ENCODE measurements around the gene HELZ.
"Not testable (repeated sequence)": the region's sequence is repeated elsewhere in the genome, so short reads cannot be mapped to it uniquely, and the experiment has no call there.

Gene HELZ

GRCh38 chr17:67111808-67112207 is 133.2 kb downstream of the HELZ start:
- Histone ChIP-seq H3K27me3 (replicated peaks; ENCODE audit: control insufficient read depth, insufficient read depth, low read length, poor library complexity, severe bottlenecking) (no peaks in the 10 kb centered on the region), H3K4me3 (ENCODE audit: insufficient read depth, low read depth, low read length, poor library complexity, severe bottlenecking) (no peak overlapping the region), H3K4me1 (ENCODE audit: control insufficient read depth, insufficient read depth, low read length, poor library complexity, severe bottlenecking) (no peaks in the 10 kb centered on the region), H3K36me3 (ENCODE audit: control insufficient read depth, insufficient read depth, low read length) (peaks cover 66% of the 10 kb centered on the region), H3K9me3 (ENCODE audit: control insufficient read depth, low read length) (no peaks in the 10 kb centered on the region), H3K27ac (ENCODE audit: insufficient read depth, low read length, poor library complexity, severe bottlenecking) (no peak overlapping the region)
- DNase-seq = no peak

- H3K4me1 ChIP-seq (ENCODE audit: control insufficient read depth, insufficient read depth, low read length, poor library complexity, severe bottlenecking) = no peaks in the 10 kb centered on the region
- H3K4me3 ChIP-seq (ENCODE audit: insufficient read depth, low read depth, low read length, poor library complexity, severe bottlenecking) = no peak overlapping the region
- H3K27ac ChIP-seq (ENCODE audit: insufficient read depth, low read length, poor library complexity, severe bottlenecking) = no peak overlapping the region
- no peak for DNase-seq
- H3K9me3 ChIP-seq (ENCODE audit: control insufficient read depth, low read length) = no peaks in the 10 kb centered on the region
- peaks cover 68% of the 10 kb centered on the region for H3K36me3 ChIP-seq (ENCODE audit: control insufficient read depth, insufficient read depth, low read length)
- H3K27me3 ChIP-seq (replicated peaks; ENCODE audit: control insufficient read depth, insufficient read depth, low read length, poor library complexity, severe bottlenecking) = no peaks in the 10 kb centered on the region
Measured at GRCh38 chr17:67111327-67111726, 133.7 kb downstream of the HELZ start.

GRCh38 chr17:67110619-67111018 is 134.4 kb downstream of the HELZ start:
- no peaks in the 10 kb centered on the region for H3K9me3 ChIP-seq (ENCODE audit: control insufficient read depth, low read length)
- no peak overlapping the region for H3K27ac ChIP-seq (ENCODE audit: insufficient read depth, low read length, poor library complexity, severe bottlenecking)
- peaks cover 64% of the 10 kb centered on the region for H3K36me3 ChIP-seq (ENCODE audit: control insufficient read depth, insufficient read depth, low read length)
- no peak for DNase-seq
- H3K4me1 ChIP-seq (ENCODE audit: control insufficient read depth, insufficient read depth, low read length, poor library complexity, severe bottlenecking) = no peaks in the 10 kb centered on the region
- no peaks in the 10 kb centered on the region for H3K27me3 ChIP-seq (replicated peaks; ENCODE audit: control insufficient read depth, insufficient read depth, low read length, poor library complexity, severe bottlenecking)
- no peak overlapping the region for H3K4me3 ChIP-seq (ENCODE audit: insufficient read depth, low read depth, low read length, poor library complexity, severe bottlenecking)

GRCh38 chr17:67109111-67109510 is 135.9 kb downstream of the HELZ start:
- no peak for DNase-seq
- no peak overlapping the region for H3K4me3 ChIP-seq (ENCODE audit: insufficient read depth, low read depth, low read length, poor library complexity, severe bottlenecking)
- H3K27me3 ChIP-seq (replicated peaks; ENCODE audit: control insufficient read depth, insufficient read depth, low read length, poor library complexity, severe bottlenecking) = no peaks in the 10 kb centered on the region
- H3K9me3 ChIP-seq (ENCODE audit: control insufficient read depth, low read length) = no peaks in the 10 kb centered on the region
- no peak overlapping the region for H3K27ac ChIP-seq (ENCODE audit: insufficient read depth, low read length, poor library complexity, severe bottlenecking)
- H3K36me3 ChIP-seq (ENCODE audit: control insufficient read depth, insufficient read depth, low read length) = peaks cover 64% of the 10 kb centered on the region
- H3K4me1 ChIP-seq (ENCODE audit: control insufficient read depth, insufficient read depth, low read length, poor library complexity, severe bottlenecking) = no peaks in the 10 kb centered on the region

GRCh38 chr17:67107811-67108775 is 136.9 kb downstream of the HELZ start:
- Histone ChIP-seq H3K27me3 (replicated peaks; ENCODE audit: control insufficient read depth, insufficient read depth, low read length, poor library complexity, severe bottlenecking) (no peaks in the 10 kb centered on the region), H3K4me3 (ENCODE audit: insufficient read depth, low read depth, low read length, poor library complexity, severe bottlenecking) (no peak overlapping the region), H3K9me3 (ENCODE audit: control insufficient read depth, low read length) (no peaks in the 10 kb centered on the region), H3K36me3 (ENCODE audit: control insufficient read depth, insufficient read depth, low read length) (peaks cover 61% of the 10 kb centered on the region), H3K4me1 (ENCODE audit: control insufficient read depth, insufficient read depth, low read length, poor library complexity, severe bottlenecking) (no peaks in the 10 kb centered on the region), H3K27ac (ENCODE audit: insufficient read depth, low read length, poor library complexity, severe bottlenecking) (no peak overlapping the region)
- no peak for DNase-seq

GRCh38 chr17:67107171-67107570 is 137.8 kb downstream of the HELZ start:
- DNase-seq = no peak
- no peaks in the 10 kb centered on the region for H3K9me3 ChIP-seq (ENCODE audit: control insufficient read depth, low read length)
- H3K4me1 ChIP-seq (ENCODE audit: control insufficient read depth, insufficient read depth, low read length, poor library complexity, severe bottlenecking) = no peaks in the 10 kb centered on the region
- no peak overlapping the region for H3K4me3 ChIP-seq (ENCODE audit: insufficient read depth, low read depth, low read length, poor library complexity, severe bottlenecking)
- no peak overlapping the region for H3K27ac ChIP-seq (ENCODE audit: insufficient read depth, low read length, poor library complexity, severe bottlenecking)
- H3K27me3 ChIP-seq (replicated peaks; ENCODE audit: control insufficient read depth, insufficient read depth, low read length, poor library complexity, severe bottlenecking) = no peaks in the 10 kb centered on the region
- peaks cover 52% of the 10 kb centered on the region for H3K36me3 ChIP-seq (ENCODE audit: control insufficient read depth, insufficient read depth, low read length)

- H3K4me3 ChIP-seq (ENCODE audit: insufficient read depth, low read depth, low read length, poor library complexity, severe bottlenecking) = no peak overlapping the region
- DNase-seq = no peak
- H3K27me3 ChIP-seq (replicated peaks; ENCODE audit: control insufficient read depth, insufficient read depth, low read length, poor library complexity, severe bottlenecking) = no peaks in the 10 kb centered on the region
- H3K4me1 ChIP-seq (ENCODE audit: control insufficient read depth, insufficient read depth, low read length, poor library complexity, severe bottlenecking) = no peaks in the 10 kb centered on the region
- peaks cover 39% of the 10 kb centered on the region for H3K36me3 ChIP-seq (ENCODE audit: control insufficient read depth, insufficient read depth, low read length)
- no peak overlapping the region for H3K27ac ChIP-seq (ENCODE audit: insufficient read depth, low read length, poor library complexity, severe bottlenecking)
- no peaks in the 10 kb centered on the region for H3K9me3 ChIP-seq (ENCODE audit: control insufficient read depth, low read length)
Measured at GRCh38 chr17:67105213-67105612, 139.8 kb downstream of the HELZ start.

GRCh38 chr17:67104641-67105040 is 140.4 kb downstream of the HELZ start:
- H3K36me3 ChIP-seq (ENCODE audit: control insufficient read depth, insufficient read depth, low read length) = peaks cover 36% of the 10 kb centered on the region
- not testable (repeated sequence) for H3K27ac ChIP-seq (ENCODE audit: insufficient read depth, low read length, poor library complexity, severe bottlenecking); H3K4me3 ChIP-seq (ENCODE audit: insufficient read depth, low read depth, low read length, poor library complexity, severe bottlenecking); H3K4me1 ChIP-seq (ENCODE audit: control insufficient read depth, insufficient read depth, low read length, poor library complexity, severe bottlenecking); DNase-seq; H3K9me3 ChIP-seq (ENCODE audit: control insufficient read depth, low read length); H3K27me3 ChIP-seq (replicated peaks; ENCODE audit: control insufficient read depth, insufficient read depth, low read length, poor library complexity, severe bottlenecking)

- H3K36me3 ChIP-seq (ENCODE audit: control insufficient read depth, insufficient read depth, low read length) = no peaks in the 10 kb centered on the region
- no peaks in the 10 kb centered on the region for H3K27me3 ChIP-seq (replicated peaks; ENCODE audit: control insufficient read depth, insufficient read depth, low read length, poor library complexity, severe bottlenecking)
- no peak overlapping the region for H3K4me3 ChIP-seq (ENCODE audit: insufficient read depth, low read depth, low read length, poor library complexity, severe bottlenecking)
- H3K27ac ChIP-seq (ENCODE audit: insufficient read depth, low read length, poor library complexity, severe bottlenecking) = no peak overlapping the region
- no peak for DNase-seq
- H3K9me3 ChIP-seq (ENCODE audit: control insufficient read depth, low read length) = no peaks in the 10 kb centered on the region
- no peaks in the 10 kb centered on the region for H3K4me1 ChIP-seq (ENCODE audit: control insufficient read depth, insufficient read depth, low read length, poor library complexity, severe bottlenecking)
Measured at GRCh38 chr17:67098006-67098405, 147.0 kb downstream of the HELZ start.

GRCh38 chr17:67096609-67097008 is 148.4 kb downstream of the HELZ start:
- Histone ChIP-seq H3K36me3 (ENCODE audit: control insufficient read depth, insufficient read depth, low read length) (peaks cover 3% of the 10 kb centered on the region), H3K9me3 (ENCODE audit: control insufficient read depth, low read length) (no peaks in the 10 kb centered on the region), H3K4me1 (ENCODE audit: control insufficient read depth, insufficient read depth, low read length, poor library complexity, severe bottlenecking) (no peaks in the 10 kb centered on the region), H3K27ac (ENCODE audit: insufficient read depth, low read length, poor library complexity, severe bottlenecking) (no peak overlapping the region), H3K27me3 (replicated peaks; ENCODE audit: control insufficient read depth, insufficient read depth, low read length, poor library complexity, severe bottlenecking) (no peaks in the 10 kb centered on the region), H3K4me3 (ENCODE audit: insufficient read depth, low read depth, low read length, poor library complexity, severe bottlenecking) (no peak overlapping the region)
- no peak for DNase-seq
